ENCODE measurements around the gene BTG1. TPM values are rescaled to one million over a fixed set of nuclear protein-coding genes. Genes with fewer than 3 reads are reported as not detected.
"Not testable (repeated sequence)": the region's sequence is repeated elsewhere in the genome, so short reads cannot be mapped to it uniquely, and the experiment has no call there.

Gene BTG1
- total RNA-seq, 1 experiment from 2014 or later: 2.0 TPM

DNA sequence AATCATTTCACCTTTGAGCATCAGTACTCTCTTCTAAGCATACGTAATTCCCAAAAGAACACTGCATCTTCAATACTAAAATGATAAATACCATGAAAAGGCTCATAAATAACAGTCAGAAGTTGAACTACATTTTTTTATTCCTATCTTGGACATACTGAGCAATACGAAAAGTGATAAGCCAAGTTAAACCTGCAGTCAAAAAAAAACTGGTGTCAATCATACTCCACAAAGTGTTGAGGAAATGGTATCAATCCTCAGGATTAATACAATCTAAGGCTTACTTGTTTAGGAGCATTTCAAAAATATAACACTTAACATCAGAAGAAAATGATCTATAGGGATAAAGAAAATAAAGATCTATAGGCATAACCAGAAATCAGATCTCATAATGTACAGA, 5.5 kb downstream of the BTG1 start:
- Histone ChIP-seq H3K36me3 (peaks cover 54% of the 10 kb centered on the region), H3K9me3 (no peaks in the 10 kb centered on the region), H3K4me3 (peak overlapping the region; percentile 76), H3K27me3 (no peaks in the 10 kb centered on the region)
- DNase-seq: no peak

DNA sequence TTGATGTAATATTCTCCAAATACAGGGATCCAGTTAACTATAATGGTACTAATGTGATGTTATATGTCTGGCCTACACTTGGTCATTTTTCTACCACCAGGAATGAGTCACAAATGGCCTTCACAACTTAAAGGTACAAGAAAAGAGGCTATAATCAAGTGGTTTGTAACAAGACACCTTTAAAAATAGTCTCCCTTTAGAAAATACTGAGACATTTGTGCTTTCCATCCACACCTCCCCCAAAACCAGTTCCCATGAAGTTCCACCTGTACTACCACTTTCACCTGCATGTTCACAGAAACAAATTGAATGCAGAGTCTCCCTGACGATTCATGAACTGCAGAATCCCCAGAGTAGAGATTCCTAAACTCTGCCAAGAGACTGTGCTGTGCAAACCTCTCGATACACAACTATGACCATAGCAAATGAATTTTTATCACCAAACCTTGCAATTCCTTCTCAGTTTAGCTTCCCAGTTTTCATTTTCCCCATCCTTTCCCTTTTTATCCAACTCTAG, 6.0 kb downstream of the BTG1 start:
- Histone ChIP-seq H3K4me3 (peak overlapping the region; percentile 76), H3K36me3 (peaks cover 54% of the 10 kb centered on the region), H3K9me3 (no peaks in the 10 kb centered on the region), H3K27me3 (no peaks in the 10 kb centered on the region)
- no peak for DNase-seq

DNA sequence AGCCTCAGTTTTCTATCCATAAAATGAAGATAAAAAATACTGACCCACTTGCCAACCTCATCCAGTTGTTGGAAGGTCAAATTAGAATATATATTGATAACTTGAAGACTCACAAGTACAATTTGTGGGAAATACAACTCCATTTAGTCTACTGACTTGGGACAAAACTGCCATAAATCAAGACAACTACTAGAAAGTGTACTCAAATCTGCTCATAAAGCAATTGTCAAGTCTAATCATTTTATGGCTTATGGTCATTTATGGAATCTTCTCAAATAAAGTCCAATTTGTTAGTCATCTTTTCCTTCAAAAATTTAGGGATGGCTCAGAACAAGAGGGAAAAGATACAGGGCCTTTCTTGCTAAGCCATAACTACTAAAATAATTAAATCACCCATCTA, 7.0 kb downstream of the BTG1 start:
- Histone ChIP-seq H3K4me3 (no peak overlapping the region), H3K27me3 (no peaks in the 10 kb centered on the region), H3K9me3 (no peaks in the 10 kb centered on the region), H3K36me3 (peaks cover 49% of the 10 kb centered on the region)
- DNase-seq: no peak

DNA sequence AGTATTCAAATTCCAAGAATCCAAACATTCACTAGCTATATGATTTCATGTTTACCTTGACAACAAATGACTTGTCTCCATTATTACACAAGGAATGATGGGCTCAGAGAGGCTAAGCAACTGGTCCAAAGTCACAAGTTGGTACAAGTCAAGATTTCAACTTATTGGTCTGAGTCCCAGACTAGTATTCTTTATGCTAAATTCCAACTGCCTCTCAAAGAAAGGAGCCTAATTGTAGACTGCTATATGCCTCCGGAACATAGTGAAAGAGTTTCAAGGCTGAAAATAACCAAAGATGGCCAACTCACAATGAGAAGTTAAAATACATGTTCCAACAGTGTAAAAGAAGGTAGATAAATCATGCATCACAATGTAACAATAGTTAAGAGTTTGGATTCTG, 7.5 kb downstream of the BTG1 start:
- Histone ChIP-seq H3K27me3 (no peaks in the 10 kb centered on the region), H3K9me3 (no peaks in the 10 kb centered on the region), H3K4me3 (no peak overlapping the region), H3K36me3 (peaks cover 44% of the 10 kb centered on the region)
- DNase-seq: no peak

DNA sequence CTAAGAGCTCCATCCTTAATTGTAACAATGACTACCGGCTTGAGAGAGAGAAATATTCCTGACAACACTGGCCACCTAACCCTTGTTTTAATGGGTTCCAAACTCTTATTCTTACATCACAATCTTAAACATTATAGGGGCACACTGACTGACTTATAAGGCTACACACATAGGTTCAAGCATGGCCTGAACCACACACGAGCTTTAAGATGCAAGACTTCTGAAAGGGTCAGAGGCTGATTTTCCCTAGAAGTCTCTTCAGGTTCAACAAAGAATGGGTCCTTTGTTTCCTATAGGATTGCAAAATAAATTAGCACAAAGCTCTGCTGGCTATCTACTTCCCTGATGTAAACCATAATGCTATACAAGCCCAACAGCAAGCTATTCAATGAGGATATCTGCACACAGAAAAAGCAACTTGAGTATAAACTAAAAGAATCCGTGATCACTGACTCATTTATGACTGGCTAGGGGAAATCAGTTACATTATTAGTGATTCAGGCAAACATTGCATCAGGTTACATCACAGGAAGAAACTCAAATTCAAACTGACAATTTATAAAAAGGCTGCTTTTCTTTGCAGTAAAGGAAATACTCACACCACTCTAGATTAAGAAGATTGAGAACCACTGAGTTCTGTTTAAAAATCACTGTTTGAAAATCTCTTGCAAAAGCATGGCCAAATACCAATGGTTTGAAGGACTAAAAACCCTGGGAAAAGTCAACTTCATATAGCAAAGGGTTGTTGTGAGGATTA, 8.5 kb downstream of the BTG1 start:
- no peak for DNase-seq
- H3K4me3 ChIP-seq: no peak overlapping the region

DNA sequence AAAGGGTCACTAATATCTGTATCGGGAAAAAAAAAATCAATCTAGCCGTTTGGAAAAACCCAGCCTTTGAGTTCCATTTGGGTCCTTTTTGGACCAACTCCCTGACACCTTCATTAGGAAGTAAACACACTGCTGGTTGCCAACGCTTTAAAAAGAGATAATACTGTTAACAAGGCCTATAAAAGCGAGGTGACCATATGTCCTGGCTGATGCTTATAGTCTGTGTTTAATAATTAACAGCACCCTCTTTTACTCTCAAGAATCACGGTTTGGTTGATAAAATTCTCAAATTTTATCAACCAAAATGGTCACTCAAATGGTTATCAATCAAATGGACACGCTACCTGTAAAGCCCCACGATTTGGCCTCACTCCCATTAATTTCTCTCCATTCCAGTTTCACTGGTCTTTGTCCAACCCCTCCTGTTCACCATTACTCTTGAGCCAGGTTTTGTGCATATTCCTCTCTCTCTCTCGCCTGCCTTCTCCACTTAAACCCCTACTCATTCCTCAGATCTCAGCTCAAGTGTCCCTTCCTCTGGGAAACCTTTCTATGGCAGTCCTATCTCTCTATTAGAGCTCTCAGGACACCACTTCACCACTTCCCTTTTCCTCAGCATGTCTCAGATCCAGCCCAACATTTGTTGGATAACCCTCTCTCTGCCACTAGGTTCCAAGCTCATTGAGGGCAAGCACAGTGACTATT, 9.5 kb downstream of the BTG1 start:
- Histone ChIP-seq H3K27me3 (no peaks in the 10 kb centered on the region), H3K9me3 (no peaks in the 10 kb centered on the region), H3K36me3 (peaks cover 25% of the 10 kb centered on the region), H3K4me3 (no peak overlapping the region)
- DNase-seq: no peak

More for the DNA sequence above, 8.5 kb downstream of the BTG1 start:
- Histone ChIP-seq H3K36me3 (peaks cover 34% of the 10 kb centered on the region), H3K9me3 (no peaks in the 10 kb centered on the region), H3K27me3 (no peaks in the 10 kb centered on the region)

DNA sequence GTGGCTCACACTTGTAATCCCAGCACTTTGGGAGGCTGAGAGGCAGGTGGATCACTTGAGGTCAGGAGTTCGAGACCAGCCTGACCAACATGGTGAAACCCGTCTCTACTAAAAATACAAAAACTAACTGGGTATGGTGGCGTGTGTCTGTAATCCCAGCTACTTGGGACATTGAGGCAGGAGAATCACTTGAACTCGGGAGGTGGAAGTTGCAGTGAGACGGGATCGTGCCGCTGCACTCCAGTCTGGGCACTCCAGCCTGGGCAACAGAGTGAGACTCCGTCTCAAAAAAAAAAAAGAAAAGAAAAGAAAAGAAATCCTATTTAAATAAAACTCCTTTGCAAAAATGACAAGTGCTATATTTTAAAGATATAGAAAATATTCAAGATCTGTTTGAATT, 10.1 kb downstream of the BTG1 start:
- not testable (repeated sequence) for H3K4me3 ChIP-seq, DNase-seq, H3K27me3 ChIP-seq, H3K9me3 ChIP-seq
- peaks cover 22% of the 10 kb centered on the region for H3K36me3 ChIP-seq

DNA sequence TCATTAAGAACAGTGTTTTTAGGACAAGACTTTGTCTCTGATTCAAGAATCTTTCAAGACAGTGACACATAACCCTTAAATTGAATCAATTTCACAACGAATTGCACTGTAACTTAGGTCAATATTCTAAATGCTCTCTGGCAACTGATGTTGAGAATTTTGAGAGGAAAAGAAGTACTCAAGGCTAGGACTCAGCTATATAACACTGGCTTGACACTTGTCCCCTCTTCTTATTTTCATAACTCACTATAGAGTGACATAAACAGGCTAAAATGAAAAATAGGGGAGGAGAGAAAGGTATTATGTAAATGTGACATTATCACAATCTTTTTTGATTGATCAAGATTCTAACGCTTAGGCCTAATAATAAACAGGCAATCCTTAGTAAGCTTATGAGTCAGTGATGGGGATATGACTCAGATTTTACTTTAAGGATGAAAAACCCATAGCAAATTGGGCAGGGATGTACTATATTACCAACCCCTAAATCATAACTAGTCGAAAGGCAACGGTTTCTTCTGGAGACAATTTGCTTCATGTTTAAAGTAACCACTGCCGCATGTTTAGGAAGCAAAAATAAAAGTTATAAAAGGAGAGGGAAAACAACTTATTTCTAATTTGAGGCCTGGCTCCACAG, 10.9 kb downstream of the BTG1 start:
- no peak overlapping the region for H3K4me3 ChIP-seq
- H3K27me3 ChIP-seq: no peaks in the 10 kb centered on the region
- H3K9me3 ChIP-seq: no peaks in the 10 kb centered on the region
- H3K36me3 ChIP-seq: peaks cover 19% of the 10 kb centered on the region
- DNase-seq: no peak

DNA sequence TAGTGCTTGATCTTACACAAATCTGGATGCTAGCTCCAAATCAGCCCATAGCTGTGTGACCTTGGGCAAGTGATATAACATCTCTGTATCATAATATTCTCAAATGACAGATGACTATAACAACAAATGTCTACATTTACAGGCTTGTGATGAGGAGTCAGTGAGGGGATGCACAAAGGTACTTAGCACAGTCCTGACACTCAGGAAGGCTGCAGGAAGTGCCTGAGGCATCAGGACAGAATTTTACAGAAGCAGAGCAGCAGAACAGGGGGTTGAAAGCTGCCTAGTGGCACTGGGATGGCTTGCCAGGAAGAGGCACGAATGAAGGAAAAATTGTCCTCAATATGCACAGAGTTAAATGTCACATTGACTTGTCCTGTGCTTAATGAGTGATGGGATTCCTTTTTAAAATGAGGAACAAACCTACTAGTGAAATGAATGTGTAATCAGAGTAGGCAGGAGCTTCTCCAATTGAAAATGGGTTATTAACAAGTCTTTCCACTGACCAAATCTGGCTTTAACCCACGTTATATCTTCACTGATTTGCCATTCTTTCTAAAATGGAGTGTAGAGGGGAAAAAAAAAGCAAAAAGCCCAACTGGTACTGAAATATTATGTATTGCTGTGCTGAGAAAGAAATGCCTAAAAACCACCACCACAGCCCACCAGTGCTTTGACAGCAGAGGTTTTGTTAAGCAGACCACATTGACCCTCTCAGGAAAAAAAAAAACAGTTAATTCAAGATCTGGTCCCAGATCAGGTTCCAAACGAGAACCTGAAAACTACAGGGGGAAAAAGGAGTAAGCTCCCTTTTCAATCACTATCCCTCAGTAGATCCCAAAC, 11.6 kb downstream of the BTG1 start:
- no peaks in the 10 kb centered on the region for H3K27me3 ChIP-seq
- no peak for DNase-seq
- H3K4me3 ChIP-seq: no peak overlapping the region
- H3K36me3 ChIP-seq: peaks cover 14% of the 10 kb centered on the region
- no peaks in the 10 kb centered on the region for H3K9me3 ChIP-seq

DNA sequence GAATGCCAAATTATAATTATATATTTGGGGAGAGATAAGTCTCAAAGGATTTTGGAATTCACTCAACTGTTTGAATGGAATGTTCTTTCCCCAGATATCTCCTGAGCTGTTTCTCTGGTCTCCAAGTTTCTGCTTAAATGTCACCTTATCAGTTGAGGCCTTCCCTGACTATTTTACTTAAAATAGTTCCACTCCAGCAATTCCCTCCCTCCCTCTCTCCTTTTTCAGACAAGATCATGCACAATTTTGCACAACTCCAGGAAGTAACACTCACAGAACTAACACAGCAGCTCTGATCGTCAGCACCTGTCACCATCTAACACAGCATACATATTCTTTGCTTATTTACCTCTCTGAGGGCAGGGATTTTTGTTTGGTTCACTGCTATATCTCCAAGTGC, 12.5 kb downstream of the BTG1 start:
- Histone ChIP-seq H3K9me3 (no peaks in the 10 kb centered on the region), H3K36me3 (peaks cover 9% of the 10 kb centered on the region), H3K4me3 (no peak overlapping the region), H3K27me3 (no peaks in the 10 kb centered on the region)
- no peak for DNase-seq

DNA sequence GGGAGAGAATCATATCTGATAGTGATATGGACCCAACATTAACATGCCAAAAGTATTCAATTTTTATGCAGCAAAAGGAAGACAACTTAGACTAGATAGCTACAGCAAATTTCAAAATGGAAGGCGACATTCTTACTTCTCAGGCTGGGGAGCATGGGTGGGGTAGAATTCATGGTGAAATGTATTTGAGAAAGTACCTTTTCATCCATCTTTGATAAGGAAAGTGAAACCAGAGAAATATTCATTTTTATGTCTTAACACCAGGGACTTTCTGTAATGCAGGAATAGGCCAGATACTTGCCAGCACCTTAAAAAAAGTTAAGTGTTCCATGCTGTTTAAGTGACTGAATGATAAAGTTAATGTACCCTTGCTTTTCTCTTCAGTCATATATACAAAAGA, 13.4 kb downstream of the BTG1 start:
- no peak overlapping the region for H3K4me3 ChIP-seq
- no peak for DNase-seq
- H3K27me3 ChIP-seq: no peaks in the 10 kb centered on the region
- H3K9me3 ChIP-seq: no peaks in the 10 kb centered on the region
- peaks cover 4% of the 10 kb centered on the region; the same call in 1 of the 2 replicates for H3K36me3 ChIP-seq

DNA sequence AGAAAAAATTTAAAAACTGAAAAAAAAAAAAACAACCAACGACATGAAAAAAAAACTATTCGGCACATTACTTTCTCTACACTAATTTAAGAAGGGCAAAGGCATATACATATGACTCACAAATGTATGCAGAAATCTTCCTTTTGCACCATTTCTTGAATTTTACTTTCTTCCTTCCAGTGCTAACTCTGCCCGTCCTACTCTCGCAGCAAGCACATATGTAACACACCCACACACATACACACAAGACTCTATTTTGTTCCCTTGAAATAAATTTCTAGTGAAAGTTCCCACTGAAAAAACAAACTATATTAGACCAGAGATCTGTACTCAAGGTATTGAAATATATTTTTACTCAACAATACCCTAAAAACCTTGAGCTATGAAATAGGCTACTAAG, 14.6 kb downstream of the BTG1 start:
- DNase-seq: no peak
- Histone ChIP-seq H3K27me3 (no peaks in the 10 kb centered on the region), H3K4me3 (no peak overlapping the region), H3K9me3 (no peaks in the 10 kb centered on the region), H3K36me3 (peaks cover 4% of the 10 kb centered on the region; the same call in 1 of the 2 replicates)

DNA sequence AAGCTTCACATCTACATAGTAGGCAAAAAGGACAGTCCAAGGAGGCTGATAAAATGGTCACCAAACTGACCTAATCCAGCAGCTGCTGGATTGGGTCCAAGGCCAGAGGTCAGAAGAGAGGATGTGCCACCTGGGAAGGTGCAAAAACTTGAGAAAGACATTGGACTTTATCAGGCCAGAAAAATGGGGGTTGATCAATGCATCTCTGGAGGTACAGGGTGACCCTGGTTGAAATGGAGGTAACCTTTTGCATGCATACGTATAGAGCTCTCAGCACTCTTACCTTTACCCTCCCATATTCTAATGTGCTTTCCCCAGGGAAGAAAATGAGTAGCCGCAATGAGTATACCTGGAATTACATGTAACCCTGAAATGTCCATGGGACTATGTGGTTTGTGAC, 16.0 kb downstream of the BTG1 start:
- Histone ChIP-seq H3K9me3 (no peaks in the 10 kb centered on the region), H3K27me3 (no peaks in the 10 kb centered on the region), H3K36me3 (peaks cover 4% of the 10 kb centered on the region; the same call in 1 of the 2 replicates), H3K4me3 (no peak overlapping the region)
- no peak for DNase-seq

DNA sequence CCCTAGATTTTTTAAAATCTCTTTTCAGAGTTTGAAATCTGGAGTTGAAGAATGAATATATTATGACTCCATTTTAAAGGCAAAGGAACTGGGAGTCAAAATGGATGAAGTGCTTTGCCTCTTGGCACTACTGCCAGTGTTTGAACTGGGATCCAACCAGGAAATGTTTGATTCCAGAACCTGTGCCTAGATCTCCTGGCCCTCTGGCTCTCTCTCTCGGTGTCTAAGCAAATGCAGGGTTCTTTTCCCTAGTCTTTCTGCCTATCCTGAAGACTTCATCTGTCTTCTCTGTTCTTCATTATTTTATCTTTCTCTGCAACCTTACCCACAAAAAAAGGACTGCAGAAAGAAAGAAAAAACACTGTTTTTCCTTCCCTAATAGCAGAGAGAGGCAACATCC, 17.0 kb downstream of the BTG1 start:
- H3K36me3 ChIP-seq: peaks cover 4% of the 10 kb centered on the region; the same call in 1 of the 2 replicates
- no peak for DNase-seq
- H3K27me3 ChIP-seq: no peaks in the 10 kb centered on the region
- H3K9me3 ChIP-seq: no peaks in the 10 kb centered on the region
- no peak overlapping the region for H3K4me3 ChIP-seq

DNA sequence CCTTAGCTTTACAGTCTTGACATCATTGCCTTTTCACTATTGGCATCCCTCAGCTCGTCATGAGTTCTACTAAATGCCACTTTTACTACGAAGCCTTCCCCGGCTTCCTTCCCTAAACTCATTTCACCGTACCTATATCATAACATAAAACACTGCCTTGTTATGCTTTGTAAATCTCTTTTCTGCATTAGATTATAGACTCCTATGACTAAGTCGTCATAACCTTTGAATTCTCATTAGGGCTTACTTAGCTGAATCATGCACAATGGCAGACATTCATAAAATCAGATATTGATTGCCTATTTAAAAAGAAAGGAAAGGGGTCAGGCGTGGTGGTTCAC, 21.0 kb downstream of the BTG1 start:
- no peak overlapping the region for H3K4me3 ChIP-seq
- DNase-seq: no peak
- no peaks in the 10 kb centered on the region for H3K27me3 ChIP-seq
- H3K9me3 ChIP-seq: peaks cover 4% of the 10 kb centered on the region; the same call in 1 of the 2 replicates
- H3K36me3 ChIP-seq: peaks cover 2% of the 10 kb centered on the region; the same call in 1 of the 2 replicates

DNA sequence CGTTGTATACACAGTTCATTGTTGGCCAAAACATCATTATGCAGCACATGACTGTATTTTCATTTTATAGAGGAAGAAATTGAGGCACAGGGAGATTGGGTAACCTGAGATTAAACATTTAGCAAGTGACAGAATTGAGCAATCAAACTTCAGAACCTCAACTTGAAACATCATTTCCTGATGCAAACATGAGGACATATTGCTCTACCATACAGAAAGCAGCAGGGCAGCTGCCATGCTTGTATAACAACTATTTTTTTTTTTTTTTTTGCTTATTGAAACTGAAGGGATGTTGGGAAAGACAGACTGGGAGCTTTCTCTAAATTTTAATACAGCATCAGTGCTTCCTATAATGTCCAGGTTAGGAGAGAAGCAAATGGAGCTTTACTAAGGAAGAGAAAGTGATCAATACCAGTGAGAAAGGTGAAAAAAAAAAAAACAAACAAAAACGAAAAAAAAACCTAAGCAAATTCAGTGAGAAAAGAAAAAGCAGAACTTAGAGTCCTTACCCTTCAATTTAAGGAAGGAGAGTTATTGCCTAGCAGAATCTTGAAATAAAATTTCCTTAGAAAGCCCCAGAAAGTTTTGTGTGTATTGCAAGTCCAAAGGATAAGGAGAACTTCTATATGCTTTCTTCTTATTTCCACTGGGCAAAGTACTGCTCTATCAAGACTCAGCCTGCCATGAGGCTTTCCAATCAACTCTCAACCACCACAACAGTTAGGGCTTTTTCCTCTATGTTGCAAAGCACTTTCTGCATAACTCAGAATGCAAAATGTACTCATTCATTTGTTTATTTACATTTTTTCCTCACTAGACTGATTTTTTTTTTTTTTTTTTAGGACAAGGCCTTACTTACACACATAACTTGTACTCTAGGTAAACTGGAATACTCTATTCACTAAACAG, 21.6 kb downstream of the BTG1 start:
- Histone ChIP-seq H3K36me3 (no peaks in the 10 kb centered on the region; the same call in 1 of the 2 replicates), H3K27me3 (no peaks in the 10 kb centered on the region), H3K4me3 (no peak overlapping the region), H3K9me3 (peaks cover 4% of the 10 kb centered on the region; the same call in 1 of the 2 replicates)
- DNase-seq: no peak

Measured in MG63 (cell line).